GM18951 (cell line): Measurements from ENCODE around the gene PTBP3.

ENCODE experiments used
- POLR2A ChIP-seq: IDR thresholded peaks from 4 replicates; pipeline ENCODE4 v1.6.1; 2011; ENCODE audit warnings: mild to moderate bottlenecking; ENCODE audit not compliant: insufficient read length, insufficient read depth; ENCODE audit errors: extremely low read depth
- in situ Hi-C: fragments of 300-500 bp; cut with MboI; formaldehyde crosslinking; loops from one replicate; pipeline ENCODE4 v1.12.0; 2022; ENCODE audit warnings: low sequenced_read_pairs, mixed read lengths, inconsistent platforms; ENCODE audit not compliant: unreplicated experiment

PTBP3 gene

DNA sequence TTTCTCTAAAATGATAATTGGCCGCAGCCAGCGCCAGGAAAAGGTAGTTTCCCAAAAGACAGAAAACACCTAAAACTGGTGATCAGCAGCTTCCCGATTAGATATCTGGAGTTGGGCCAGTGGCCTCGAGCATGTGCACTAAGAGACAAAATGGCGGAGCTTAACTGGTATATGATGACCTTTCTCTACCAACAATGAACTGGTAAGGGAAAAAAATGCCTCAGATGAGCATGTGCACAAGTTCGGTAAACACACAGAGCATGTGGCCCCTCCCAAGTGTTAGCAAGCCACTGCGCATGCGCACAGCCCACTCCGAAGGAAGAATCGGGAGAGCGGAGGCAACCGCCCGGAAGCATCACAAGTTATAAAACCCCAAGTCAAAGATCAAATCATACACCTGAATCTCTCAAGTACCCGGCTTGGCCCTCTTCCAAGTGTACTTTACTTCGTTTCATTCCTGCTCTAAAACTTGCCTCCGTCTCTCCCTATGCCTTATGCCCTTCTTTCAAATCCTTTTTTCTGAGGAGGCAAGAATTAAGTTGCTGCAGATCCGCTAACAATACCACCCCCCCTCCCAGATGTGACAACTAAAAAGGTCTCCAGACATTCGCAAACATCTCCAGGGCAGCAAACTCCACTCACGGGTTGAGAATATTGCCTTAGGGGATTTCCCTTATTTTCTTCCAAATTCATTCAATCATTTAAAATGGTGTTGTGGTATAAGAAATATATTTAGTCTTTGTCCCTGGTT is 15.0 kb upstream of the PTBP3 start:
- TF ChIP-seq POLR2A = peak; percentile 36
- in situ Hi-C loops = no loop called here

DNA sequence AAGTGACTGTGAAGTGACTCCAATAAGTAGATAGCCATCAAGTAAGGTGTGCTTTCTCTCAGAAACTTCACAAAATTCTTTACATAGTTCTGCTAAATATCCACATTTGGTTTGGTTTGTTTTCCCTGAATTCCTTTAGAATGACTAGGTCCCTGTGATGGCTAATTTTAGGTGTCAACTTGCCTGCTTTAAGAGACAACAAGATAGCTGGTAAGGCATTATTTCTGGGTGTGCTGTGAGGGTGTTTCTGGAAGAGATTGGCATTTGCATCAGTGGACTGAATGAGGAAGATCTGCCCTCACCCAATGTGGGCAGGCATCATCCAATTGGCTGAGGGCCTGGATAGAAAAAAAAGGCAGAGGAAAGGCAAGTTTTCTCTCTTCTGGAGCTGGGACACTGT is 8.3 kb upstream of the PTBP3 start:
- in situ Hi-C loops = no loop called here
- no peak for TF ChIP-seq POLR2A

DNA sequence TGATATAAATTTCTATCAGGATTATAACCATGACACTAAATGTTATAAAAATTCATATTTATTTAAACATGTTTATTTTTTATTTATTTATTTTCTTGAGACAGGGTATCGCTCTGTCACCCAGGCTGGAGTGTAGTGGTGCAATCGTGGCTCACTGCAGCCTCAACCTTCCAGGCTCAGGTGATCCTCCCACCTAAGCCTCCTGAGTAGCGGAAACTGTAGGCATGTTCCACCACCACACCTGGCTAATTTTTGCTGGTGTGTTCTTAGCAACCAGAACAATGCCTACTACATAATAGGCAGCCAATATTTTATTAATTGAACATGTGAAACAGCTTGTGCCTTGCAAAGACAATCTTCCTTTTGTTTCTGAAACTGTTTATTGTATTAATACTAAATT is 6.5 kb upstream of the PTBP3 start:
- no peak for TF ChIP-seq POLR2A
- in situ Hi-C loops = no loop called here

- no peak for TF ChIP-seq POLR2A
- in situ Hi-C loops = no loop called here
Observed at GRCh38 chr9:112338561-112338960, 5.1 kb upstream of the PTBP3 start.

DNA sequence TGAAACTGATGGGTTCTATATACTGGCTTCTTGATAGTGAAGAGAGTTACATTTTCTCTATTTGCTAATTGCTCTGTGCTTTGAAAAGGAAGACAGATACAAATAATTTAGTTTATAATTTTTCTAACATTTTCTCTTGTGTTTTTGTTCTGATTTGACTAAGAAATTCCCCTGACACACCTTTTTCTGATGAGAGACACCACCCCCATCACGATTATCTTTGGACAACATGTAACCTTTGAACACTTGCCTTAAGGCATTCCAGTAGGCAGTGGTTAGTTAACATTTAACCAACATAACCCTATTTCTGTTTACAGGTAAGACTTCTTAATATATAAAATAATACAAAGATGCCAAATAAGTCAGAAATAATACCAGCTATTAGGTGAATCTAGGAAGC is 4.1 kb upstream of the PTBP3 start:
- in situ Hi-C loops = no loop called here
- TF ChIP-seq POLR2A = no peak

- no peak for TF ChIP-seq POLR2A
- in situ Hi-C loops = no loop called here
Observed at GRCh38 chr9:112334432-112334841, 1.0 kb upstream of the PTBP3 start.

DNA sequence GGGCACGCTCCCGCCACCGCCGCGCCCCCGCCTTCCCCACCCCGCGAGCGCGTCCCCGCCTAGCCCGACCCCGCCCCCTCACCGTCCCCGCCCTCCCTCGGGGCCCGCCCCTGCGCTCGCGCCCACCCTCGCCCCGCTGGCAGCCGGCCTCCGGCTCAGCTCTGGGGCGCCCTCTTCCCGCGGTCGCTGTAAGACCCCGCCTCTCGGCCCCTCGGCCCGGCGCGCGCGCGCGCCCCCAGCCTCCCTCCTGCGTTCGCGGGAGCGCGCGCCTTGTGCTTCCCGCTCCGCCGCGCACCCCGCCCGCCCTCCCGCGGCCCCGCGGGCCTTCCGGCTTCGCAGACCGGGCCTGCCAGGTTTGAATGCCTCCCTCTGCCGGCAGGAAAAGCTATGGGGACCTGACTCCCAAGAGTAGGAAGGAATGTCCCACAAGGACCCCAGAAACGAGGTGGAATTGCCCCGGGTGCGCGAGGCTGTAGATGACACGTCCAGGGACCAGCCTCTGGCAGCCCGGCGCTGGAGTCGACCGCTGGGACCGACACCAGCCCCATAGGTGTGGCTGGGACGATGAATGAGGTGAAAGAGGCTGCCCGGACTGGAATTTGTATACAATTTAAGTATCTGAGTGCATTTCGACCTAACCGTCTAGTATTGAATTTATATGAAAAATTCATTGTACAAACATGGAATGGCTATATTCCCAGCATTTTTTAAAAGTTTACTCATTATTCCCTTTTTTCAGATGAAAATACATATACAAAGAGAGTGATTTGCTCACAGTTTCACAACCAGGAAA is 416 bp upstream of the PTBP3 start:
- peak; percentile 60 for TF ChIP-seq POLR2A
- in situ Hi-C loops = no loop called here

DNA sequence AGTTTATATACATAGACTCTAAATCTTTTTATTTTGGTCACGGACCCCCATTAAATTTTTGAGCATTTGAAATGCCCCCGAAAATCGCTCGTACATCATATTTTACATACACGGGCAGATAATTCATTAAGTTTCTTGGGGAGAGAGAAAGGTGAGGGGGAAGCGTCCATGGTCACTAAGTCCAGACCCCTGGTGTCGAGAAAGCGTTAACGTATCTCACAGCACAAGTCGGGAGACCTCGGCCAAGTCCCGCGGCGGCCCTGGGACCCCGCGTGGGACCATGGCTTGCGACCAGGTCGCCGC is 794 bp downstream of the PTBP3 start:
- in situ Hi-C loops = no loop called here
- no peak for TF ChIP-seq POLR2A

DNA sequence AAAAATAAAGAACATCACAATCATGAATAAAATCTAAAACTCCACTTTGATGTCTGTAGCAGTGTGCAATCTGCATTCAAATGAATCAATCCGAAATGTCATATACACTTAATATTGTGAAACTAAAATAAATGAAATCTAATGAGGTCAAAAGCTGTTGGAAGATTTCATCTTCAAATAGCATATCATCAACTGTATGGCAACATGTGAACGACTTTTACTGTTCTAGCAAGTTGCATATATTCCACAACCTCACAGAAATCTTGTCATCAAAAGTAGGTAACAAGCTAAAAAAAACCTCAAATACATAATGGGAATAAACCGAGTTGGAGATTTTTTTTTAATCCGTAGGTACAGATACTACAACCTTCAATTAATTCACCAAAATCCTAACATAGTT is 1.2 kb downstream of the PTBP3 start:
- in situ Hi-C loops = no loop called here
- TF ChIP-seq POLR2A = no peak

- in situ Hi-C loops = no loop called here
- TF ChIP-seq POLR2A = no peak
Observed at GRCh38 chr9:112331674-112331952, 1.8 kb downstream of the PTBP3 start.

- no peak for TF ChIP-seq POLR2A
- in situ Hi-C loops = no loop called here
Observed at GRCh38 chr9:112328545-112328944, 4.9 kb downstream of the PTBP3 start.

DNA sequence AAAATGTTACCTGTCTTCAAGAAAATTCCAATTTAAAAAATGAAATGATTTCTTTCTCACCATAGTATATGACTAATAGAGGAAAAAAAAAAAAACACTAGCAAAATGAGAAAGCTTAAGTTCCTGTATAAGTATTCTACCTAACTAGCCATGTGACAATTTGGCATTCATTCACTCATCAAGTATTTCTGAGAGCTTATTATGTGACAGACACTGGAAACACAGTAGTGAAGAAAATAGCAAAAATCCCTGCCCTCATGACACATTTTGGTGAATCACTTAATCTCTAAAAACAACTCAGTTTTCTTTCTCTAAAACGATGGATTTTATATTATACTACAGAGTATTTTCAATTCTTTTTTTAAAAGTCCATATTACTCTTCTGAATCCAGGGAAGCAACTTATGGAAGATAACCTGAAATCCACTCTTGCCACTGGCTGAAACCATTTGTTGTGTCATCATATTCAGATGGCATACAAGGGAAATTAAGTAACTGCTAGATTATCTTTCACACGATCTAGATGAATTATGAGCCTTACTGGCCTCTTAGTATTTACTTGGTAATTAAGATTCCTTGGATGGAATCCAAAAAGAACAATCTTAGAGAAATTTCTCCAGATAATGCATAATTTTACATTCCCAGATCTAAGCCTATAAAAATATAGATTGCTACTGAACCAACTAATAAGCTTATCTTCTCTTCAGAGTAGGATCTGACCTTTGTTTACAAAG is 5.5 kb downstream of the PTBP3 start:
- in situ Hi-C loops = no loop called here
- no peak for TF ChIP-seq POLR2A

GRCh38 chr9:112326194-112326593 is 7.2 kb downstream of the PTBP3 start:
- no peak for TF ChIP-seq POLR2A
- in situ Hi-C loops = no loop called here

GRCh38 chr9:112325600-112325999 is 7.8 kb downstream of the PTBP3 start:
- in situ Hi-C loops = no loop called here
- no peak for TF ChIP-seq POLR2A

- TF ChIP-seq POLR2A = no peak
- in situ Hi-C loops = no loop called here
Observed at GRCh38 chr9:112325127-112325526, 8.3 kb downstream of the PTBP3 start.
